ENCODE measurements around the gene SPATA19. TPM values are rescaled to one million over a fixed set of nuclear protein-coding genes. Genes with fewer than 3 reads are reported as not detected.

The SPATA19 gene
- total and polyA plus RNA-seq, 12 donors = 0.06 to 0.31 (median 0.30) TPM; not detected in 9

DNA sequence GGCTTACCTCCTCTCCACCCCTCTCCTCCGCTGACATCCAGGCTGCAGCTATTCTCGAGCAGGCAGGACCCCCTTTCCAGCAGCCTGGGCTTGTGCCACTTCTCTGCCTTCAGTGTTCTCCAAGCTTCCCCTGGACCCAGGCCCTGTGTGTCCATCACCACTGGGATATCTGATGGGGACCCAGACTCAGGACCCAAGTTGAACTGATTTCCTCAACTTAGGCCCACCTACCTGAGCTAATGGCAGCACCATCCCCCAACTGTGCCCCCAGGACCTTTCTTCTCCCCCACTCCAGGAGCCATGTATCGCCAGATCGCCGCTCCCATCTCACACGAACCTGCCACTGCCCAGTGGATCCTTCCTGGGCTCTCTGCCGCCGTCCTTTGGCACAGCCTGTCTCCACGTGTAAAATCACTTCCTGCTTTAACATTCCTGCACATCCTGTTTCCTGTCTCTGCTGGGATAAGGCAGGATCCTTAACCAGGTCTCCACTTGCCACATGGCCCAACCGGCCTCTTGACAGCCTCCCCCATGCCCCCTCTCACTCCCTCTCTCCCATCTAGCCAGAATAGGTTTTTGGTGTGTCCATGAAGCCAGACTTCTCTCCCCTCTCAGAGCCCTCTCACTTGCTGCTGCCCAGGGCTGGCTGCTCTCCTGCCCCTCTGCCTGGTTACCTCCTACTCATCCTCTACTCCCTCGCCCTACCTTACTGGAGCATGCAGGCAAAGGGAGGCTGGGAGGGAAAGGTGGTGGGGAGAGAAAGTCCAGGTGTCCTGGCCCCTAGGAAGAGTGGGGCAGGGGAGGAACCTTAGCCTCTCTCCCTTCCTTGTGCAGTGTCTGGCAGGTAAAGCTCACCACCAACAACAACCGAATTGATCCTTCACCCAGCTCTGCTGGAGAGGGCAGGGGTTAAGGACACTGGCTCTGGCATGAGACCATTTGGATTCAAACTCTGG lies 9.4 kb downstream of the SPATA19 start:
- H3K27me3 ChIP-seq = peaks cover 0 to 37% (median 3%) of the 10 kb centered on the region in 7 donors
- WGBS, 2 donors = 50 to 68% methylated on average over 12 of the region's 12 CpGs
- no peak overlapping the region for H3K27ac ChIP-seq
- no peaks in the 10 kb centered on the region for H3K36me3 ChIP-seq
- no peak for ATAC-seq
- intact Hi-C loops (cut with DNase I) = loop anchor here in 9 of 10 donors (1.0 to 10.0 kb wide), 8 partner anchors 701 to 757 kb away; no protein-coding TSS in a partner anchor
- TF ChIP-seq CTCF (IDR thresholded peaks at IDR 0.05) = no peak
- no peak overlapping the region for H3K4me3 ChIP-seq
- H3K9me3 ChIP-seq = peaks cover 0 to 10% (median 0%) of the 10 kb centered on the region in 11 donors
- no peak for DNase-seq
- no peaks in the 10 kb centered on the region for H3K4me1 ChIP-seq

GRCh38 chr11:133834682-133835592 lies 10.4 kb downstream of the SPATA19 start:
- whole genome bisulfite sequencing, 2 donors = 47 to 54% methylated on average over 11 of the region's 11 CpGs
- H3K4me3 ChIP-seq = no peak overlapping the region
- TF ChIP-seq CTCF (IDR thresholded peaks at IDR 0.05) = peak in 8 of 9 donors; percentile 46 to 79 (median 66)
- peaks cover 0 to 10% (median 0%) of the 10 kb centered on the region in 11 donors for H3K9me3 ChIP-seq
- peaks cover 0 to 40% (median 3%) of the 10 kb centered on the region in 7 donors for H3K27me3 ChIP-seq
- no peak overlapping the region for H3K27ac ChIP-seq
- DNase-seq (peak in 1 of 2 donors; percentile 43), ATAC-seq (peak; percentile 29 to 90 (median 86))
- H3K36me3 ChIP-seq = no peaks in the 10 kb centered on the region
- H3K4me1 ChIP-seq = no peaks in the 10 kb centered on the region
- intact Hi-C loops (cut with DNase I) = loop anchor here in 9 of 10 donors (1.0 to 10.0 kb wide), 9 partner anchors 700 to 758 kb away; no protein-coding TSS in a partner anchor

DNA sequence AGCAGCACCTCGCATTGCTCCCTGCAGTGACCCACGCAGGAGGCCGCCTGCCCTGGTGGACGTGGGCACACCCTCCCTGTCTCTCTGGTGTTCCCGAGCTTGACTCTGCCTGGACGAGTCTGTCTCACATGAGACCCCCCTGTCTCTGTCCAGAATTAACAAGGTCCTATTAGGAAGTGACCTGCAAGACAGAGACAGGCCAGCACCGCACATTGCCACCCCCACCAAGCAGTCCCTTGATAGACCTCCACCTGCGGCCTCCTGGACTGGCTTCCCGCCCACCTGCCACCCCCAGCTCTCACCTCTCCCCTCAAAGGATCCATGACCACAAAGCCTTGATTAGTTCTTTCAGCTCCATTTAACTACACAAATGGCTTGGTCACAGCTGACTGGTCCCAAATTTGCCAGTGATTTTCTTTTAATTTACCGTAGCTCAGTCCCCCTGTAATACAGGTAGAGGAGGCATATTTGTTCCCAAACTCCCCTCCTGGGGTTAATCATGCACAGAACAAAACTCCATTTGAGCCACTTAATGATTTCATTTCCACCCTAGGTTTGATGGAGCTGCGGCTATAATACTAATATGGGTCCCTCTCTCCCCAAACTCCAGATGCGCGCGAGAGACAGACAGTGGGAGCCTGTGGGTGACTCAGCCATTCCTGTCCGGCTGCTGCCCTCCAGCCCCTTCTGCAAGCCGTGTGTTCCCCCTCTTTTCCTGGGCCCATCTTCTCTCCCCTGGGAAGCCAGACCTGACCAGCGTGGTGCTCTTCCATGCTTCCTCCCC lies 11.2 kb downstream of the SPATA19 start:
- Histone ChIP-seq H3K9me3 (peaks cover 0 to 10% (median 0%) of the 10 kb centered on the region in 11 donors), H3K4me3 (no peak overlapping the region), H3K4me1 (no peaks in the 10 kb centered on the region), H3K36me3 (no peaks in the 10 kb centered on the region), H3K27me3 (peaks cover 0 to 44% (median 0%) of the 10 kb centered on the region in 7 donors), H3K27ac (no peak overlapping the region)
- DNase-seq (no peak), ATAC-seq (no peak)
- TF ChIP-seq CTCF (IDR thresholded peaks at IDR 0.05) = no peak
- intact Hi-C loops (cut with DNase I) = loop anchor here in 7 of 10 donors (2.0 to 10.0 kb wide), 7 partner anchors 699 to 757 kb away; no protein-coding TSS in a partner anchor
- 89 to 90% methylated on average over 17 of the region's 17 CpGs for WGBS, 2 donors
